Measurements from ENCODE around the gene KLHL11. TPM values are rescaled to one million over a fixed set of nuclear protein-coding genes. Genes with fewer than 3 reads are reported as not detected.
"Not testable (repeated sequence)": the region's sequence is repeated elsewhere in the genome, so short reads cannot be mapped to it uniquely, and the experiment has no call there.

The KLHL11 gene
- total RNA-seq, 4 donors from 2014 or later: 19.7 to 73.3 (median 38.5) TPM

GRCh38 chr17:41860254-41860931 lies 4.8 kb downstream of the KLHL11 start:
- no peak for TF ChIP-seq POLR2A (IDR thresholded peaks at IDR 0.05)
- TF ChIP-seq, protein P1, sequence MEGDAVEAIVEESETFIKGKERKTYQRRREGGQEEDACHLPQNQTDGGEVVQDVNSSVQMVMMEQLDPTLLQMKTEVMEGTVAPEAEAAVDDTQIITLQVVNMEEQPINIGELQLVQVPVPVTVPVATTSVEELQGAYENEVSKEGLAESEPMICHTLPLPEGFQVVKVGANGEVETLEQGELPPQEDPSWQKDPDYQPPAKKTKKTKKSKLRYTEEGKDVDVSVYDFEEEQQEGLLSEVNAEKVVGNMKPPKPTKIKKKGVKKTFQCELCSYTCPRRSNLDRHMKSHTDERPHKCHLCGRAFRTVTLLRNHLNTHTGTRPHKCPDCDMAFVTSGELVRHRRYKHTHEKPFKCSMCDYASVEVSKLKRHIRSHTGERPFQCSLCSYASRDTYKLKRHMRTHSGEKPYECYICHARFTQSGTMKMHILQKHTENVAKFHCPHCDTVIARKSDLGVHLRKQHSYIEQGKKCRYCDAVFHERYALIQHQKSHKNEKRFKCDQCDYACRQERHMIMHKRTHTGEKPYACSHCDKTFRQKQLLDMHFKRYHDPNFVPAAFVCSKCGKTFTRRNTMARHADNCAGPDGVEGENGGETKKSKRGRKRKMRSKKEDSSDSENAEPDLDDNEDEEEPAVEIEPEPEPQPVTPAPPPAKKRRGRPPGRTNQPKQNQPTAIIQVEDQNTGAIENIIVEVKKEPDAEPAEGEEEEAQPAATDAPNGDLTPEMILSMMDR (IDR thresholded peaks at IDR 0.05): no peak
- intact Hi-C loops (cut with DNase I; ENCODE audit: low total_unique reads): no loop called here
- Histone ChIP-seq H3K4me1 (peaks cover 9 to 10% of the 10 kb centered on the region in 2 donors), H3K27me3 (no peaks in the 10 kb centered on the region), H3K27ac (no peak overlapping the region), H3K9me3 (no peaks in the 10 kb centered on the region), H3K4me3 (no peak overlapping the region), H3K36me3 (no peaks in the 10 kb centered on the region)
- DNase-seq: no peak

DNA sequence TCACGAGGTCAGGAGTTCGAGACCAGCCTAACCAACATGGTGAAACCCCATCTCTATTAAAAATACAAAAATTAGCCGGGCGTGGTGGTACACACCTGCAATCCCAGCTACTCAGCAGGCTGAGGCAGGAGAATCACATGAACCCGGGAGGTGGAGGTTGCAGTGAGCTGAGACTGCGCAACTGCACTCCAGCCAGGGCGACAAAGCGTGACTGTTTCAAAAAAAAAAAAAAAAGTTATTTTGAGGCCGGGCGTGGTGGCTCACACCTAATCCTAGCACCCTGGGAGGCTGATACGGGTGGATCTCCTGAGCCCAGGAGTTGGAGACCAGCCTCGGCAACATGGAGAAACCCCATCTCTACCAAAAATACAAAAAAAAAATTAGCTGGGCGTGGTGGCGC lies 13.8 kb downstream of the KLHL11 start:
- H3K4me1 ChIP-seq; H3K4me3 ChIP-seq; H3K36me3 ChIP-seq; H3K27ac ChIP-seq; DNase-seq; intact Hi-C loops (cut with DNase I; ENCODE audit: low total_unique reads); H3K27me3 ChIP-seq; H3K9me3 ChIP-seq: not testable (repeated sequence)

DNA sequence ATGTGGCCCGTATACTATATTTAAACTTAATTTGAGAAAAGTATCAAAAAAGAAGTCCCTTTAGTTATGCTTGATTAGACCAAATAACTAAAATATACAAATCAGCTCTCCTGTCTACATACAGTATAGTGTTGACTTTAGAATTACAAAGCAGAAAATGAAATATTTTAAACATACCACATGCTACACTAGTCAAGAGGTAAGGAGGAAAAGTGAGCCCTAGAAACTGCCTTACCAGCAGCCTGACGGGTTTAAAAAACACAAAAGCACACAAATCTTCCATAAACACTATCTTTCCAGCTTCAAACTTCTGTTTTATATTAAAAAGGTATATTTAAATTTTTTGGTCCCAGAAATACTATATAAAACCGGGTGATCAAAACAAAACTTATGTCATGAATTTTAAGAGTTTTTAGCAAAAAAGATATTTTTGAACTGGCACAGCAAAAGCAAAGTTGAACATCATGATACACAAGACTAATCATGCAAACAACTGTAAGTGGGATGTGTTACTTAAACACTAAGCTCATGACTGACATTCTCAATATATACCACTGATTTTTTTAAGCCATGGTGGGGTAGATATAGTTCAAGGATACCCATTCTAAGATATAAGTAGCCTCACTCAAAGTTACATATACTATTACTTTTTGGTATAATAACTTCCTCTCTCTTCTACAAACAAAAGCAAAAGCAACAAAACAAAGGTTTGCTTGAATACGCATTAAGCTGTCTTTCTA lies 15.8 kb downstream of the KLHL11 start:
- no peaks in the 10 kb centered on the region for H3K9me3 ChIP-seq
- TF ChIP-seq, protein P1 (IDR thresholded peaks at IDR 0.05): no peak
- no peak for TF ChIP-seq POLR2A (IDR thresholded peaks at IDR 0.05)
- H3K27ac ChIP-seq: peak overlapping the region in 1 of 2 donors; percentile 44
- DNase-seq: no peak
- intact Hi-C loops (cut with DNase I; ENCODE audit: low total_unique reads): no loop called here
- no peaks in the 10 kb centered on the region for H3K27me3 ChIP-seq
- no peak overlapping the region for H3K4me3 ChIP-seq
- no peaks in the 10 kb centered on the region for H3K36me3 ChIP-seq
- peaks cover 0 to 4% of the 10 kb centered on the region in 2 donors for H3K4me1 ChIP-seq

GRCh38 chr17:41848788-41849187 lies 16.4 kb downstream of the KLHL11 start:
- Histone ChIP-seq H3K36me3 (no peaks in the 10 kb centered on the region), H3K27ac (no peak overlapping the region), H3K4me3 (no peak overlapping the region), H3K4me1 (peaks cover 0 to 4% of the 10 kb centered on the region in 2 donors), H3K27me3 (no peaks in the 10 kb centered on the region), H3K9me3 (no peaks in the 10 kb centered on the region)
- no peak for DNase-seq
- TF ChIP-seq, protein P1 (IDR thresholded peaks at IDR 0.05): no peak
- TF ChIP-seq POLR2A (IDR thresholded peaks at IDR 0.05): no peak
- intact Hi-C loops (cut with DNase I; ENCODE audit: low total_unique reads): no loop called here

DNA sequence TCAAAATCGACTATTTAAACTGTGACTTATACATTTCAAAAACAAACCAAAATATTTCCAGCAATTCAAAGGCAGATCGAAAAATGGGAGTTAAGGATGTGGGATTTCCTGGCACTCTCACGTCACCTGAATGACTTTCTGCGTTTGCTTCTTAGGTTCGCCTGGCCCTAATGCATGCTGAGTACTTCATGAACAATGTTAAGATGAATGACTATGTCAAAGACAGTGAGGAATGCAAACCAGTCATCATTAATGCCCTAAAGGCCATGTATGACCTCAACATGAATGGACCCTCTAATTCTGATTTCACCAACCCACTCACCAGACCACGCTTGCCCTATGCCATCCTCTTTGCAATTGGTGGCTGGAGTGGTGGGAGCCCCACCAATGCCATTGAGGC lies 20.3 kb downstream of the KLHL11 start:
- Histone ChIP-seq H3K36me3 (no peaks in the 10 kb centered on the region), H3K27ac (no peak overlapping the region), H3K4me3 (no peak overlapping the region), H3K27me3 (no peaks in the 10 kb centered on the region), H3K9me3 (no peaks in the 10 kb centered on the region), H3K4me1 (peaks cover 0 to 4% of the 10 kb centered on the region in 2 donors)
- intact Hi-C loops (cut with DNase I; ENCODE audit: low total_unique reads): no loop called here
- TF ChIP-seq, protein P1 (IDR thresholded peaks at IDR 0.05): no peak
- no peak for TF ChIP-seq POLR2A (IDR thresholded peaks at IDR 0.05)
- DNase-seq: no peak

DNA sequence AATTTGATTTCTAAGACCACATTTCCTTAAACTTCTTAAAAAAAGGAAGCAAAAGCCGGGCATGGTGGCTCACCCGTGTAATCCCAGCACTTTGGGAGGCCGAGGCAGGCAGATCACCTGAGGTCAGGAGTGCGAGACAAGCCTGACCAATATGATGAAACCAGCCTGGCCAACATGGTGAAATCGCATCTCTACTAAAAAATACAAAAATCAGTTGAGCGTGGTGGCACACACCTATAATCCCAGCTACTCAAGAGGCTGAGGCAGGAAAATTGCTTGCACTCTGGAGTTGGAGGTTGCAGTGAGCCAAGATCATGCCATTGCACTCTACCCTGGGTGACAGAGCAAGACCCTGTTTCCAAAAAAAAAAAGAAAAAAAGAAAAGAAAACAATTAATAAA lies 24.4 kb downstream of the KLHL11 start:
- intact Hi-C loops (cut with DNase I; ENCODE audit: low total_unique reads); H3K27me3 ChIP-seq; H3K9me3 ChIP-seq; H3K27ac ChIP-seq; DNase-seq; H3K36me3 ChIP-seq; H3K4me1 ChIP-seq; H3K4me3 ChIP-seq: not testable (repeated sequence)

DNA sequence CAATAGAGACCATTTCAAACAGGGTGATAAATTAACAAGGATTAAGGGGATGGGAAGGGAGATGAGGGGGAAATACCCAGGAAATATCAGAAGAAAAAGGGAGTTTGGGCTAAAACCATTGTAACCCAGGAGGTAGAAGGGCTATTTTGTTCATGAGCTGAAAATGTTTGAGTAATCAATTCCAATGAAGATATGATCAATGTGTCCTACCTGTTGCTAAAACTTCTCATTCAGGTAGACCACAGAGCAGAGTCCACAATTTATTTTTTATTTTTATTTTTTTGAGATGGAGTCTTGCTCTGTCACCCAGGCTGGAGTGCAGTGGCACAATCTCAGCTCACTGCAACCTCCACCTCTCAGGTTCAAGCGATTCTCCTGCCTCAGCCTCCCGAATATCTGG lies 25.8 kb downstream of the KLHL11 start:
- H3K4me1 ChIP-seq; H3K9me3 ChIP-seq; H3K27ac ChIP-seq; DNase-seq; H3K27me3 ChIP-seq; H3K36me3 ChIP-seq; intact Hi-C loops (cut with DNase I; ENCODE audit: low total_unique reads); H3K4me3 ChIP-seq: not testable (repeated sequence)
